Progenitor cell of endocrine pancreas (in vitro differentiated cells): ENCODE data around the gene STH. TPM values are rescaled to one million over a fixed set of nuclear protein-coding genes. Genes with fewer than 3 reads are reported as not detected.

Source experiments
- DNase-seq: peaks from one replicate; pipeline ENCODE4 v3.0.0; 2021; ENCODE audit warnings: low spot score; ENCODE audit not compliant: unreplicated experiment
- H3K27ac Mint-ChIP-seq: 2 replicates; pipeline ENCODE4 v1.8.0; 2021; ENCODE audit warnings: mild to moderate bottlenecking, moderate library complexity, mixed read lengths
- H3K27me3 Mint-ChIP-seq: 2 replicates; pipeline ENCODE4 v1.8.0; 2021; ENCODE audit warnings: mixed read lengths
- H3K36me3 Mint-ChIP-seq: 2 replicates; pipeline ENCODE4 v1.8.0; 2022; ENCODE audit warnings: mixed read lengths; ENCODE audit not compliant: insufficient read depth
- H3K4me1 Mint-ChIP-seq: 2 replicates; pipeline ENCODE4 v1.8.0; 2021; ENCODE audit warnings: low read depth, mixed read lengths
- H3K4me3 Mint-ChIP-seq: 2 replicates; pipeline ENCODE4 v1.8.0; 2021; ENCODE audit warnings: low read depth, mild to moderate bottlenecking, moderate library complexity, mixed read lengths
- H3K9me3 Mint-ChIP-seq: 2 replicates; pipeline ENCODE4 v1.8.0; 2021; ENCODE audit warnings: low read depth, mixed read lengths
- total RNA-seq: library from RNA; stranded (reverse); gene quantifications from 2 replicates; pipeline ENCODE4 v1.2.1, GENCODE V29; 2021
- TF ChIP-seq, protein P1 (sequence below): fragments of 200-600 bp; sonication (generic); IDR thresholded peaks from one replicate; pipeline ENCODE4 v1.5.0; 2021; ENCODE audit warnings: antibody characterized with exemption, mild to moderate bottlenecking; ENCODE audit not compliant: unreplicated experiment

The STH gene
- total RNA-seq, 1 donor from 2014 or later: not detected

DNA sequence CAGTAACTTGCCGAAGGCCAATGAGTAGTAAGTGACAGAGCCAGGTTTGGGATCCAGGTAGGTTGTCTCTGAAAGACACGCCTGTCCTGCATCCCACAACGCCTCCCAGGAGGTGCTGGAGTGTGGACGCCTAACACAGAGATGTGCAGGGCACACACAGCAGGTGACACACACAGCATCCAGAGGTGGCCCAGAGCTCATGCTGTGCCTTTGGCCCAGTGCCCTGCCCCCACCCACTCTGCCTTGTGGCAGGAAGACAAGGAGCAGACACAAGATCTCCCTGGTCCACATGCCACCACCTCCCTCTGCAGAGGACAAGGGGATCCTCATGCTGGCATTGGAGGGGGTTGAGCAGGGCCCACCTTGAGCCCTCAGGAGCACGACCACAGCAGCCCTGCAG is 14.7 kb upstream of the STH start:
- Mint-ChIP-seq H3K27me3 (peaks cover 3% of the 10 kb centered on the region), H3K36me3 (no peaks in the 10 kb centered on the region), H3K9me3 (no peaks in the 10 kb centered on the region), H3K4me1 (peaks cover 13% of the 10 kb centered on the region), H3K27ac (no peak overlapping the region), H3K4me3 (no peak overlapping the region)
- TF ChIP-seq, protein P1, sequence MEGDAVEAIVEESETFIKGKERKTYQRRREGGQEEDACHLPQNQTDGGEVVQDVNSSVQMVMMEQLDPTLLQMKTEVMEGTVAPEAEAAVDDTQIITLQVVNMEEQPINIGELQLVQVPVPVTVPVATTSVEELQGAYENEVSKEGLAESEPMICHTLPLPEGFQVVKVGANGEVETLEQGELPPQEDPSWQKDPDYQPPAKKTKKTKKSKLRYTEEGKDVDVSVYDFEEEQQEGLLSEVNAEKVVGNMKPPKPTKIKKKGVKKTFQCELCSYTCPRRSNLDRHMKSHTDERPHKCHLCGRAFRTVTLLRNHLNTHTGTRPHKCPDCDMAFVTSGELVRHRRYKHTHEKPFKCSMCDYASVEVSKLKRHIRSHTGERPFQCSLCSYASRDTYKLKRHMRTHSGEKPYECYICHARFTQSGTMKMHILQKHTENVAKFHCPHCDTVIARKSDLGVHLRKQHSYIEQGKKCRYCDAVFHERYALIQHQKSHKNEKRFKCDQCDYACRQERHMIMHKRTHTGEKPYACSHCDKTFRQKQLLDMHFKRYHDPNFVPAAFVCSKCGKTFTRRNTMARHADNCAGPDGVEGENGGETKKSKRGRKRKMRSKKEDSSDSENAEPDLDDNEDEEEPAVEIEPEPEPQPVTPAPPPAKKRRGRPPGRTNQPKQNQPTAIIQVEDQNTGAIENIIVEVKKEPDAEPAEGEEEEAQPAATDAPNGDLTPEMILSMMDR: no peak
- no peak for DNase-seq

DNA sequence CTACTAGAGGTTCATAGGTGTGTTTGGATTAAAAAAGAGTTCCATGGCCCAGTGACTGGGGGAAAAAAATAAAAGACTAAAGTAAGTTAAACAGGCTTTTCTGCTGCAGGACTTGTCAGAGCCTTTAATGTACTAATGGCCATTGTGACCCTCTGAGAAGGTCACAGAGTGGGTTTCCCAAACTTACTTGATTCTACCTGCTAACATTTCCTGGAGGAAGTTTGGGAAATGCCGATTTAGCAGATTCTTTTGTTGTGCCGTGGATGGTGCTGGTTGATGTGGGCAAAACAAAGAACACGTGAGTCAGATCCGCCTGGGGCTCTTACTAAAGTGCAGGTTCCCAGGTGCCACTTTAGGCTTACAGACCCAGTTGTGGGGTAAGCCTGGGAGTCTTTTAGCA is 13.6 kb upstream of the STH start:
- no peak overlapping the region for H3K27ac Mint-ChIP-seq
- TF ChIP-seq, protein P1: no peak
- H3K4me3 Mint-ChIP-seq: no peak overlapping the region
- peaks cover 4% of the 10 kb centered on the region for H3K4me1 Mint-ChIP-seq
- peaks cover 3% of the 10 kb centered on the region for H3K27me3 Mint-ChIP-seq
- no peaks in the 10 kb centered on the region for H3K9me3 Mint-ChIP-seq
- no peak for DNase-seq
- H3K36me3 Mint-ChIP-seq: no peaks in the 10 kb centered on the region

DNA sequence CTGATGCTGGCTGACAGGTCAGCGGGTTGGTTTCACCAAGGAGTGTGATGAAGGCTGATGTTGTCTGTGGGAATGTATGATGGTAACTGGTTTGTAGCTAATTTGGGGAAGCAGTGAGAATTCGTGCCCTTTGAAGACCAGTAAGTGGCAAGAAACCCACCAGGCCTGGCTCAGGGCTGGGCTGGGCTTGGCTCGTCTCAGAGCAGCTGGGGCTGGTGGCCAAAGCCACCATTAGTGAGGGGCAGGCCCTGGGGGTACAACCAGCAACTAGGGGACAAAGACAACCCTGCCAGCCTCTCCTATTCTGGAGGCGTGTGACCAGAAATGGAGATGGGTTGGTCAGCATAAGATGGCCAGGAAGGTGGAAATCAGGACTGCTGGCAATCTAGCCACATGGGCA is 13.0 kb upstream of the STH start:
- no peaks in the 10 kb centered on the region for H3K9me3 Mint-ChIP-seq
- H3K36me3 Mint-ChIP-seq: no peaks in the 10 kb centered on the region
- TF ChIP-seq, protein P1: no peak
- peaks cover 3% of the 10 kb centered on the region for H3K27me3 Mint-ChIP-seq
- peaks cover 1% of the 10 kb centered on the region for H3K4me1 Mint-ChIP-seq
- H3K4me3 Mint-ChIP-seq: no peak overlapping the region
- no peak overlapping the region for H3K27ac Mint-ChIP-seq
- DNase-seq: no peak

DNA sequence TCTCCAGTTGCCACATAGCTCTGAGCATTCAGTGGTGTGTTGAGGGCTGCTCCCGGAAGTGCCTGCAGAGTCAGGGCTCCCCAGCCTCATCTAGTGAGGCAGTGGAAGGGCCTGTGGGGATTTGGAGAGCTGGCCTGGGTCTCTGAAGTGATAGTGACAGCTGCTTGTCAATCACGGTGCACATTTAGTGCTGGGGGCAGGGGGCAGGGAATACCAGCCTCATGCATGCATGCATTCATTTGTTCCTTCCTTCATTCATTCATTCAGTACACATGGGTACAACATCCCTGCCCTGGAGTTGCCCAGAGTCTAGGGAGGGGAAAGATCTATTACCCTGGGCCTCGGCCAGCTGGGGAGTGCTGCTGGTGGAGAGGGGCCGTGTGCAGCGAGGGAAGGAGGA is 11.3 kb upstream of the STH start:
- Mint-ChIP-seq H3K27ac (no peak overlapping the region), H3K27me3 (peaks cover 3% of the 10 kb centered on the region), H3K4me1 (no peaks in the 10 kb centered on the region), H3K36me3 (no peaks in the 10 kb centered on the region), H3K9me3 (no peaks in the 10 kb centered on the region), H3K4me3 (no peak overlapping the region)
- DNase-seq: no peak
- TF ChIP-seq, protein P1: no peak

DNA sequence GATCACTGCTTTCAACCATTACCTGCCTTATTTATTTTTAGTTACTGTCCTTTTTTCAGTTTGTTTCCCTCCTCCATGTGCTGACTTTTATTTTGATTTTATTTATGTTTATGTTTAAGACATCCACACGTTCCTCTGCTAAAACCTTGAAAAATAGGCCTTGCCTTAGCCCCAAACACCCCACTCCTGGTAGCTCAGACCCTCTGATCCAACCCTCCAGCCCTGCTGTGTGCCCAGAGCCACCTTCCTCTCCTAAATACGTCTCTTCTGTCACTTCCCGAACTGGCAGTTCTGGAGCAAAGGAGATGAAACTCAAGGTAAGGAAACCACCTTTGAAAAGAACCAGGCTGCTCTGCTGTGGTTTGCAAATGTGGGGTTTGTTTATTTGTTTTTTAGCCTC is 9.3 kb upstream of the STH start:
- TF ChIP-seq, protein P1: no peak
- DNase-seq: no peak
- no peaks in the 10 kb centered on the region for H3K4me1 Mint-ChIP-seq

More for the DNA sequence above, 9.3 kb upstream of the STH start:
- no peak overlapping the region for H3K27ac Mint-ChIP-seq
- no peaks in the 10 kb centered on the region for H3K9me3 Mint-ChIP-seq
- H3K36me3 Mint-ChIP-seq: no peaks in the 10 kb centered on the region
- H3K4me3 Mint-ChIP-seq: no peak overlapping the region
- H3K27me3 Mint-ChIP-seq: peaks cover 3% of the 10 kb centered on the region
